HEK293 (cell line): Measurements from ENCODE around the gene ZNF140.

Experiments
- CTCF ChIA-PET: fragments of 350-600 bp; formaldehyde crosslinking; extraction: SDS; loops from one replicate; lab custom pipeline; 2021; ENCODE audit warnings: antibody characterized with exemption; lab: Yijun Ruan, JAX
- POLR2A ChIA-PET: fragments of 300-600 bp; formaldehyde crosslinking; extraction: SDS; loops from one replicate; lab custom pipeline; 2020; ENCODE audit warnings: antibody characterized with exemption, inconsistent platforms; lab: Yijun Ruan, JAX
- H3K27ac ChIP-seq: fragments of 200-500 bp; sonication (Bioruptor generic); 2 replicates; pipeline ENCODE4 v1.5.1; 2014; ENCODE audit warnings: low read depth, low read length, control low read depth, inconsistent platforms; ENCODE audit errors: extremely low read depth
- H3K36me3 ChIP-seq, 2 experiments: fragments of 200-500 bp in 1 of 2; sonication (Bioruptor generic) in 1 of 2; 1 replicate in 1 of 2; 2 replicates in 1 of 2; pipeline ENCODE4 v1.5.1; 2014 to 2017; ENCODE audit warnings: inconsistent platforms in 2 of 2, low read length in 2 of 2; ENCODE audit not compliant: control insufficient read depth in 2 of 2, insufficient read depth in 1 of 2
- H3K4me1 ChIP-seq: fragments of 200-500 bp; sonication (Bioruptor generic); 2 replicates; pipeline ENCODE4 v1.5.1; 2014; ENCODE audit warnings: mild to moderate bottlenecking, low read length, inconsistent platforms; ENCODE audit not compliant: control insufficient read depth, insufficient read depth
- H3K4me3 ChIP-seq: 2 replicates; pipeline ENCODE4 v1.5.1; 2011; ENCODE audit warnings: low read depth, mild to moderate bottlenecking, control low read depth, low read length, moderate library complexity
- H3K9me3 ChIP-seq: fragments of 200-500 bp; sonication (Bioruptor generic); 2 replicates; pipeline ENCODE4 v1.5.1; 2014; ENCODE audit warnings: low read depth, low read length, inconsistent platforms; ENCODE audit not compliant: control insufficient read depth, insufficient read depth
- REPIN1 ChIP-seq: fragments of 450-650 bp; formaldehyde crosslinking; IDR thresholded peaks from 2 replicates; pipeline ENCODE4 v1.5.1; 2017; ENCODE audit warnings: missing biosample characterization, missing genetic modification characterization, low read depth
- SETDB1 ChIP-seq: IDR thresholded peaks from one replicate; pipeline ENCODE4 v1.6.1; 2017; ENCODE audit warnings: mild to moderate bottlenecking, low read length, moderate library complexity, mixed read lengths; ENCODE audit not compliant: insufficient read length
- SP3 ChIP-seq: fragments of 450-650 bp; formaldehyde crosslinking; IDR thresholded peaks from 2 replicates; pipeline ENCODE4 v1.5.1; 2016; ENCODE audit warnings: missing biosample characterization, missing genetic modification characterization
- TRIM28 ChIP-seq: IDR thresholded peaks from 2 replicates; pipeline ENCODE4 v1.6.1; 2011; ENCODE audit warnings: low read length, control low read depth, borderline replicate concordance
- ZNF138 ChIP-seq: fragments of 450-650 bp; formaldehyde crosslinking; IDR thresholded peaks from 2 replicates; pipeline ENCODE4 v1.5.1; 2016; ENCODE audit warnings: missing biosample characterization, missing genetic modification characterization, borderline replicate concordance
- ZNF274 ChIP-seq, 2 experiments: fragments of 200-500 bp in 1 of 2; fragments of 450-650 bp in 1 of 2; sonication (Bioruptor generic) in 1 of 2; formaldehyde crosslinking in 1 of 2; IDR thresholded peaks; 2 replicates each; pipeline versions ENCODE4 v1.5.1 to v1.6.1; 2014 to 2016; ENCODE audit warnings: borderline replicate concordance in 1 of 2, inconsistent platforms in 1 of 2, low read length in 1 of 2, missing biosample characterization in 1 of 2, missing genetic modification characterization in 1 of 2
- ZNF518A ChIP-seq: fragments of 450-650 bp; formaldehyde crosslinking; conservative IDR thresholded peaks from 2 replicates; pipeline ENCODE4 v1.5.1; 2016; ENCODE audit warnings: low read depth, missing biosample characterization, missing genetic modification characterization
- ZNF645 ChIP-seq: fragments of 450-650 bp; formaldehyde crosslinking; IDR thresholded peaks from 2 replicates; pipeline ENCODE4; 2016; ENCODE audit warnings: missing biosample characterization, missing genetic modification characterization
- ZNF658 ChIP-seq: fragments of 450-650 bp; formaldehyde crosslinking; IDR thresholded peaks from 2 replicates; pipeline ENCODE4; 2016; ENCODE audit warnings: missing biosample characterization, missing genetic modification characterization
- ZNF76 ChIP-seq: fragments of 450-650 bp; formaldehyde crosslinking; IDR thresholded peaks from 2 replicates; pipeline ENCODE4; 2016; ENCODE audit warnings: low read depth, missing biosample characterization, missing genetic modification characterization, borderline replicate concordance
- ZNF768 ChIP-seq: fragments of 450-650 bp; formaldehyde crosslinking; IDR thresholded peaks from 2 replicates; pipeline ENCODE4 v1.5.1; 2018; ENCODE audit warnings: missing biosample characterization, mild to moderate bottlenecking, missing genetic modification characterization

Gene ZNF140

DNA sequence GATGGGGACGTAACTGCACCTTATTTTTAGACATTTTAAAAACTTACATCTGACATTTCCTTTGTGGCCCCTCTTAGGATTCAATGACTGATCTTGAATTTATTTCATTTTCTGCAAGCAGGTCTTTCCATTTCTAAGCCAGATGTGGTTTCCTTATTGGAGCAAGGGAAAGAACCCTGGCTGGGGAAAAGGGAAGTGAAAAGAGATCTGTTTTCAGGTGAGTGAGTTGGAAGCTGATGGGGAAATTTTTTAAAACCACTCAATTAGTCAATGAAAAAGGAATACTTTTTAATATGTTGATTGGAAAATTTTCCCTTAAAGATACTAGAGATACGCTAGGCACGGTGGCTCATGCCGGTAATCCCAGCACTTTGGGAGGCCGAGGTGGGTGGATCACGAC, 2.6 kb downstream of the ZNF140 start (continued):
- no peak for TF ChIP-seq ZNF274 (IDR thresholded peaks at IDR 0.05; ENCODE audit: low read length)
- TF ChIP-seq ZNF274 (tag by site-specific recombination; IDR thresholded peaks at IDR 0.05; ENCODE audit: borderline replicate concordance): no peak
- no peak for TF ChIP-seq ZNF76 (tag by site-specific recombination)

DNA sequence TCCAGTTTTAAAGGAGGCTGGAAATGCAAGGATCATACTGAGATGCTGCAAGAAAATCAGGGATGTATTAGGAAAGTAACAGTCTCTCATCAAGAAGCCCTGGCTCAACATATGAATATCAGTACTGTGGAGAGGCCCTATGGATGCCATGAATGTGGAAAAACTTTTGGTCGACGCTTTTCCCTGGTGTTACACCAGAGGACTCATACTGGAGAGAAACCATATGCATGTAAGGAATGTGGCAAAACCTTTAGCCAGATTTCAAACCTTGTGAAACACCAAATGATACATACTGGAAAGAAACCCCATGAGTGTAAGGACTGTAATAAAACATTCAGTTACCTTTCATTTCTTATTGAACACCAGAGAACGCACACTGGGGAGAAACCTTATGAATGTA, 24.9 kb downstream of the ZNF140 start:
- CTCF ChIA-PET: no interaction called here
- peaks cover 3% of the 10 kb centered on the region for H3K9me3 ChIP-seq
- TF ChIP-seq ZNF658 (tag by site-specific recombination) (no peak), ZNF274 (IDR thresholded peaks at IDR 0.05; ENCODE audit: low read length) (peak; percentile 80; the same call in 1 of the 2 replicates), ZNF274 (tag by site-specific recombination; IDR thresholded peaks at IDR 0.05; ENCODE audit: borderline replicate concordance) (peak; percentile 95), ZNF645 (no peak), ZNF768 (tag by site-specific recombination) (no peak), REPIN1 (tag by site-specific recombination) (no peak)
- no peaks in the 10 kb centered on the region for H3K4me1 ChIP-seq
- H3K4me3 ChIP-seq: no peak overlapping the region
- POLR2A ChIA-PET: no interaction called here
- H3K27ac ChIP-seq: no peak overlapping the region
- H3K36me3 ChIP-seq: peaks cover 12 to 57% of the 10 kb centered on the region in 2 experiments

DNA sequence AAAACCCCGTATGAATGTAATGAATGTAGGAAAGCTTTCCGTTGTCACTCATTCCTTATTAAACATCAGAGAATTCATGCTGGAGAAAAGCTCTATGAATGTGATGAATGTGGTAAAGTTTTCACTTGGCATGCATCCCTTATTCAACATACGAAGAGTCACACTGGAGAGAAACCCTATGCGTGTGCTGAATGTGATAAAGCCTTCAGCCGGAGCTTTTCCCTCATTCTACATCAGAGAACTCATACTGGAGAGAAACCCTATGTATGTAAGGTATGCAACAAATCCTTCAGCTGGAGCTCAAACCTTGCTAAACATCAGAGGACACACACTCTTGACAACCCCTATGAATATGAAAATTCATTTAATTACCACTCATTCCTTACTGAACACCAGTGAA, 25.5 kb downstream of the ZNF140 start:
- Histone ChIP-seq H3K4me3 (no peak overlapping the region), H3K36me3 (peaks cover 12 to 51% of the 10 kb centered on the region in 2 experiments), H3K4me1 (no peaks in the 10 kb centered on the region), H3K27ac (no peak overlapping the region), H3K9me3 (peaks cover 3% of the 10 kb centered on the region)
- POLR2A ChIA-PET: no interaction called here
- TF ChIP-seq TRIM28 (peak; percentile 88; the same call in 1 of the 2 replicates), ZNF274 (IDR thresholded peaks at IDR 0.05; ENCODE audit: low read length) (peak; percentile 93), ZNF274 (tag by site-specific recombination; IDR thresholded peaks at IDR 0.05; ENCODE audit: borderline replicate concordance) (peak; percentile 98), ZNF138 (tag by site-specific recombination) (no peak), SETDB1 (peak; percentile 99), ZNF518A (tag by site-specific recombination) (peak; percentile 31; the same call in 1 of the 2 replicates)
- CTCF ChIA-PET: no interaction called here

DNA sequence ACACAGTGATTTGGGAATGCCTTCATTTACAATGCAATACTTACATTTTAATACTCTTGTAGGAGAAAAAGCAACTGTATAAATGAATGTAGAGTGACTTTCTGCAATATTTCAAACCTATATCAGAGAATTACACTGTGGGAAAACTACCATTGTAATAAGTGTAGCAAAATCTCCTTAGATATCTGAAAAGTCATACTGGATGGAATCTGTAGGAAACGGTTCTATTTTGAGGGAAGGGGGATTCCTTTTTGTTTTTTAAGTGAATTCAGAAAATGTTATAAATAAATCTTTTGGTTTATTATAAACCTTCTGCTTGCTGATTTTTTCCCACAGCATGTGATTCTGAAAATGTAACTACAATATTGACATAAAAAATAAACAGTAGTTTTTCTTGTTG, 26.4 kb downstream of the ZNF140 start:
- Histone ChIP-seq H3K9me3 (peaks cover 3% of the 10 kb centered on the region), H3K4me1 (no peaks in the 10 kb centered on the region), H3K4me3 (no peak overlapping the region), H3K36me3 (peaks cover 12 to 44% of the 10 kb centered on the region in 2 experiments), H3K27ac (no peak overlapping the region)
- ChIA-PET CTCF (no interaction called here), POLR2A (no interaction called here)
- no peak for TF ChIP-seq SP3
